PFSK-1 (cell line): ENCODE data around the gene CEBPZOS.

Experiments used
- FOXP2 ChIP-seq: optimal IDR thresholded peaks from 2 replicates; pipeline ENCODE3; 2011; ENCODE audit warnings: borderline replicate concordance, control low read depth, inconsistent platforms; ENCODE audit not compliant: insufficient read depth; ENCODE audit errors: extremely low read length, extremely low read depth
- POLR2AphosphoS5 ChIP-seq: IDR thresholded peaks from 2 replicates; pipeline ENCODE4 v1.6.1; 2012; ENCODE audit warnings: low read depth, mild to moderate bottlenecking, control low read depth, low read length, moderate library complexity
- SIN3A ChIP-seq: IDR thresholded peaks from 2 replicates; pipeline ENCODE4 v1.6.1; 2012; ENCODE audit warnings: mild to moderate bottlenecking, low read length, moderate library complexity, borderline replicate concordance; ENCODE audit not compliant: insufficient read depth
- TAF1 ChIP-seq: IDR thresholded peaks from 2 replicates; pipeline ENCODE4 v1.6.1; 2012; ENCODE audit warnings: low read length, control low read depth, borderline replicate concordance; ENCODE audit not compliant: insufficient read depth
- TF ChIP-seq, protein P1 (sequence below), 2 experiments: IDR thresholded peaks; 2 replicates each; pipeline versions ENCODE4 v1.6.1 to v1.8.0; 2011 to 2012; ENCODE audit warnings: low read depth in 2 of 2, low read length in 2 of 2, control low read depth in 1 of 2, inconsistent platforms in 1 of 2, mild to moderate bottlenecking in 1 of 2, moderate library complexity in 1 of 2; ENCODE audit not compliant: insufficient read depth in 1 of 2

The CEBPZOS gene

DNA sequence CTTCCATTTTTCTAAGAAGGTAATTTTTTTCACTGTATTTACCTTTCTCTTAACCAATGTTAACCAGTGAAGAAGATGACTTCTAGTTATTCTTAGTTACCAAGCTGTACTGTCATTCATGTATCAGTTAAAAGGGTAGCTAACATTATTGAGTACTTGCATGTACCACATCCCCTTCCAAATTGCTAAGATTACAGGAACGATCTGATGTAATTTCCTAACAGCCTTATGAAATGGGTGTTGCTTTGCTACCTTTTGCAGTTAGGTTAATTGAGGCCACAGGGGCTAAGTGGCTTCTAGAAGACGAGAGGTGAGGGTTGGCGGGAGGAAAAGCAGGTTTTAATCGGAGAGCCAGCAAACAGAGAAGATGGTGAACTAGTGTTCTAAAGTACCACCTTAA, 6.0 kb upstream of the CEBPZOS start:
- no peak for TF ChIP-seq FOXP2
- TF ChIP-seq, protein P1, sequence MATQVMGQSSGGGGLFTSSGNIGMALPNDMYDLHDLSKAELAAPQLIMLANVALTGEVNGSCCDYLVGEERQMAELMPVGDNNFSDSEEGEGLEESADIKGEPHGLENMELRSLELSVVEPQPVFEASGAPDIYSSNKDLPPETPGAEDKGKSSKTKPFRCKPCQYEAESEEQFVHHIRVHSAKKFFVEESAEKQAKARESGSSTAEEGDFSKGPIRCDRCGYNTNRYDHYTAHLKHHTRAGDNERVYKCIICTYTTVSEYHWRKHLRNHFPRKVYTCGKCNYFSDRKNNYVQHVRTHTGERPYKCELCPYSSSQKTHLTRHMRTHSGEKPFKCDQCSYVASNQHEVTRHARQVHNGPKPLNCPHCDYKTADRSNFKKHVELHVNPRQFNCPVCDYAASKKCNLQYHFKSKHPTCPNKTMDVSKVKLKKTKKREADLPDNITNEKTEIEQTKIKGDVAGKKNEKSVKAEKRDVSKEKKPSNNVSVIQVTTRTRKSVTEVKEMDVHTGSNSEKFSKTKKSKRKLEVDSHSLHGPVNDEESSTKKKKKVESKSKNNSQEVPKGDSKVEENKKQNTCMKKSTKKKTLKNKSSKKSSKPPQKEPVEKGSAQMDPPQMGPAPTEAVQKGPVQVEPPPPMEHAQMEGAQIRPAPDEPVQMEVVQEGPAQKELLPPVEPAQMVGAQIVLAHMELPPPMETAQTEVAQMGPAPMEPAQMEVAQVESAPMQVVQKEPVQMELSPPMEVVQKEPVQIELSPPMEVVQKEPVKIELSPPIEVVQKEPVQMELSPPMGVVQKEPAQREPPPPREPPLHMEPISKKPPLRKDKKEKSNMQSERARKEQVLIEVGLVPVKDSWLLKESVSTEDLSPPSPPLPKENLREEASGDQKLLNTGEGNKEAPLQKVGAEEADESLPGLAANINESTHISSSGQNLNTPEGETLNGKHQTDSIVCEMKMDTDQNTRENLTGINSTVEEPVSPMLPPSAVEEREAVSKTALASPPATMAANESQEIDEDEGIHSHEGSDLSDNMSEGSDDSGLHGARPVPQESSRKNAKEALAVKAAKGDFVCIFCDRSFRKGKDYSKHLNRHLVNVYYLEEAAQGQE (IDR thresholded peaks at IDR 0.05; ENCODE audit: insufficient read depth in 1 of 2, low read depth in 2 of 2, low read length in 2 of 2), result no peak
- TF ChIP-seq SIN3A, result no peak
- TF ChIP-seq TAF1, result no peak
- no peak for TF ChIP-seq POLR2AphosphoS5

DNA sequence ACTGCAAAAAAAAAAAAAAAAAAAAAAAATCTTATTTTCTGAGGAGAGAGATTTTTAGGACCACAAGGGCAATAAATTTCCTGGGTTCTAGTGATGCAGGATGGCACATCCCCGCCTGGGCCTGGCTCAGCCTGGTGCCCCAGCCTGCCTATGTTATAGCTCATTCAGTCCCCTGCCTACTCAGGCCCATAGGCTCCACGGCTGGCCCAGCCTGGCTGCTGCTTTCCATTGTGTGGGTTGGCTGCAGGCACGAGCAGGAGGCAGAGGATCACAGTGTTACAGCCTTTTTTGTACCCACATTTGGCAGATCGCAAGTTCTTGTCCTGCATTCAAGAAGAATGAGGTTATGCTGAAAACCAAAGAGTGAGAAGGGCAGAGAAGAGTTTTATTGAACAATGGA, 5.0 kb upstream of the CEBPZOS start:
- TF ChIP-seq SIN3A (no peak), TAF1 (no peak), POLR2AphosphoS5 (no peak), FOXP2 (no peak)
- TF ChIP-seq, protein P1 (IDR thresholded peaks at IDR 0.05; ENCODE audit: insufficient read depth in 1 of 2, low read depth in 2 of 2, low read length in 2 of 2), result no peak

DNA sequence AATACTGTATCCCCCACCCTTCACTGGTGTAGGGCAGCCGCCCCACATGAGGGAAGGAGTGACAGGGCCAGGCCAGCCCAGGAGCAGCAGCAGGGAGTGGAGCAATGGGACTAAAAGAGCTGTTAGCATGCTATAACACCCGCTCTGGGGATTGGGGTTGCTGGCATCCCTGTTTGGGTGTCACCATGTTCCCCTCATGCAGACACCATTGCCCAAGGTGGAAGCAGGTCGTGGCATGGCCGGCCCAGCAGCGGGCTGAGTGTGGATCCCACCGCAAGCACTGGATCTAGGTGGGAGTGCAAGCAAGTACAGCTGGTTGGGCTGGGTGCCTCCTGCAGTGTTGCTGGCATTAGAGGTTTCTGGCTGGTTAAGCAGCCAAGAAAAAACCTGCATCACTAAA, 4.5 kb upstream of the CEBPZOS start:
- no peak for TF ChIP-seq POLR2AphosphoS5
- TF ChIP-seq, protein P1 (IDR thresholded peaks at IDR 0.05; ENCODE audit: insufficient read depth in 1 of 2, low read depth in 2 of 2, low read length in 2 of 2), result no peak
- TF ChIP-seq TAF1, result no peak
- no peak for TF ChIP-seq FOXP2
- no peak for TF ChIP-seq SIN3A

DNA sequence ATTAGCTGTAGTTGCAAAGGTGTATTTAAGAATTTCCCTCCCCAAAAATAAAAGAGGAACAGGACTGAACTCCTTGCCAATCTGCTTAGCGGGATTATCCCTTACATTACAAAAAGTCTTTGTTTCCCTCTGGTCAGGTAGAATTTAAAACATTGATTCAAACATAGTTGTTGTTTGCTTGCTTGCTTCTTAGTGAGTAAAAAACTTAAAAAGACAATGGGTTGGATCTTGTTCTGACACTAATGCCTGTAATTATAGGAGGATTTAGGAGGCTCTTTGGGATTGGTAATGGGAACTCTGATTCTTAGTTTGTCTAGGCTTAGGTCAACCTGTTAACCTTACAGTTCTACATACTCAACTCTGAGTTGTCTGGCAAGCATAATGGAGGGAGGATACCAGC, 3.7 kb upstream of the CEBPZOS start:
- TF ChIP-seq POLR2AphosphoS5 (no peak), TAF1 (no peak), SIN3A (no peak), FOXP2 (no peak)
- TF ChIP-seq, protein P1 (IDR thresholded peaks at IDR 0.05; ENCODE audit: insufficient read depth in 1 of 2, low read depth in 2 of 2, low read length in 2 of 2), result no peak

DNA sequence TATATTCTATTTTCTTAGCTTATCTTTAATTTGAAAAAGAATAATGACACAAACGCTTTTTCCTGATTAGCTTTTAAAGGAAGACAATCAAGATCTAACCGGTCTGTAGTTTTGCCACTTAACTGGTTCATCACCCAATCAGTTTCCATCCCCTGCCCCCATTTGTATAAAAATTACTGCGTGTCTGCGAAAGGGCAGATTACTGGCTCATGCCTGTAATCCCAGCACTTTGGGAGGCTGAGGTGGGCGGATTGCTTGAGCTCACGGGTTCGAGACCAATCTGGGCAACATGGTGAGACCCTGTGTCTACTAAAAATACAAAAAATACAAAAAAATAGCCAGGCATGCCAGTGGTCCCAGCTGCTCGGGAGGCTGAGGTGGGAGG, 2.4 kb downstream of the CEBPZOS start:
- TF ChIP-seq, protein P1 (IDR thresholded peaks at IDR 0.05; ENCODE audit: insufficient read depth in 1 of 2, low read depth in 2 of 2, low read length in 2 of 2), result no peak
- no peak for TF ChIP-seq SIN3A
- no peak for TF ChIP-seq TAF1
- TF ChIP-seq POLR2AphosphoS5, result no peak
- no peak for TF ChIP-seq FOXP2
